CD4-positive, alpha-beta T cell treated with Interleukin-2 at 100 ng/mL for 4 hours (primary cell): ENCODE data around the gene ARHGAP45.

Source experiments
- DNase-seq: peaks from one replicate; pipeline ENCODE4 v3.0.0-alpha.2; 2020; ENCODE audit warnings: low spot score

ARHGAP45 gene

GRCh38 chr19:1054102-1055027, 12.6 kb upstream of the ARHGAP45 start:
- DNase-seq = no peak

GRCh38 chr19:1055028-1055425, 11.9 kb upstream of the ARHGAP45 start:
- DNase-seq = no peak

GRCh38 chr19:1055886-1056620, 10.9 kb upstream of the ARHGAP45 start:
- no peak for DNase-seq

GRCh38 chr19:1057176-1057855, 9.7 kb upstream of the ARHGAP45 start:
- peak; percentile 74 for DNase-seq

GRCh38 chr19:1058112-1058511, 8.9 kb upstream of the ARHGAP45 start:
- no peak for DNase-seq

- no peak for DNase-seq
Measured at GRCh38 chr19:1060689-1061088, 6.3 kb upstream of the ARHGAP45 start.

- no peak for DNase-seq
Measured at GRCh38 chr19:1061987-1062386, 5.0 kb upstream of the ARHGAP45 start.

GRCh38 chr19:1062387-1063029, 4.5 kb upstream of the ARHGAP45 start:
- DNase-seq = no peak

GRCh38 chr19:1063030-1063908, 3.7 kb upstream of the ARHGAP45 start:
- DNase-seq = no peak

GRCh38 chr19:1063909-1064660, 2.9 kb upstream of the ARHGAP45 start:
- DNase-seq = no peak

- DNase-seq = peak; percentile 75
Measured at GRCh38 chr19:1064661-1065605, 2.0 kb upstream of the ARHGAP45 start.

GRCh38 chr19:1065606-1066109, 1.3 kb upstream of the ARHGAP45 start:
- no peak for DNase-seq

GRCh38 chr19:1066251-1066747, 668 bp upstream of the ARHGAP45 start:
- no peak for DNase-seq

GRCh38 chr19:1067341-1067957, 482 bp downstream of the ARHGAP45 start:
- peak; percentile 73 for DNase-seq

- peak; percentile 77 for DNase-seq
Measured at GRCh38 chr19:1068009-1069001, 1.3 kb downstream of the ARHGAP45 start.

GRCh38 chr19:1069009-1069779, 2.2 kb downstream of the ARHGAP45 start:
- peak; percentile 82 for DNase-seq
